A673 (cell line): ENCODE measurements around the gene NKD1. TPM values are rescaled to one million over a fixed set of nuclear protein-coding genes. Genes with fewer than 3 reads are reported as not detected.

Source experiments
- BruUV-seq: library from RNA; stranded (reverse); fragments of 400-500 nt; replicated peaks from 2 replicates; lab custom pipeline; 2021; lab: Mats Ljungman, UMichigan
- CTCF ChIA-PET: fragments of 300-600 bp; sonication (Branson Sonifier 250); formaldehyde crosslinking; loops from one replicate; lab custom pipeline; 2022; ENCODE audit warnings: antibody characterized with exemption; lab: Charles Lee
- POLR2A ChIA-PET: fragments of 300-600 bp; sonication (Branson Sonifier 250); formaldehyde crosslinking; loops from one replicate; lab custom pipeline; 2022; ENCODE audit warnings: antibody characterized with exemption; ENCODE audit not compliant: low non-redundant PET; lab: Charles Lee
- DNase-seq: peaks from one replicate; pipeline ENCODE4 v3.0.0-alpha.2; 2015; ENCODE audit warnings: low spot score
- H3K27ac ChIP-seq: fragments of 200-600 bp; sonication (generic); 2 replicates; pipeline ENCODE4 v1.5.1; 2016; ENCODE audit warnings: mixed run types, low read depth, mild to moderate bottlenecking, mixed read lengths, antibody characterized with exemption, low read length; ENCODE audit not compliant: poor library complexity, severe bottlenecking
- H3K27me3 ChIP-seq: fragments of 200-600 bp; sonication (generic); replicated peaks from 2 replicates; pipeline ENCODE4 v1.6.1; 2017; ENCODE audit warnings: mixed run types, low read depth, mild to moderate bottlenecking, mixed read lengths, antibody characterized with exemption, low read length; ENCODE audit not compliant: insufficient read depth, poor library complexity
- H3K36me3 ChIP-seq: fragments of 200-600 bp; sonication (generic); 2 replicates; pipeline ENCODE4 v1.6.1; 2016; ENCODE audit warnings: mixed run types, mild to moderate bottlenecking, mixed read lengths, antibody characterized with exemption, low read length; ENCODE audit not compliant: insufficient read depth, poor library complexity, severe bottlenecking
- H3K4me1 ChIP-seq: fragments of 200-600 bp; sonication (generic); 2 replicates; pipeline ENCODE4 v1.6.1; 2017; ENCODE audit warnings: mixed run types, mild to moderate bottlenecking, mixed read lengths, antibody characterized with exemption, low read length; ENCODE audit not compliant: insufficient read depth, poor library complexity, severe bottlenecking
- H3K4me3 ChIP-seq: fragments of 200-600 bp; sonication (generic); 2 replicates; pipeline ENCODE4 v1.5.1; 2016; ENCODE audit warnings: low read depth, mixed run types, mild to moderate bottlenecking, mixed read lengths, low read length; ENCODE audit not compliant: poor library complexity, severe bottlenecking
- H3K9me3 ChIP-seq: fragments of 200-600 bp; sonication (generic); 2 replicates; pipeline ENCODE4 v1.6.1; 2016; ENCODE audit warnings: mixed run types, low read depth, mild to moderate bottlenecking, mixed read lengths, antibody characterized with exemption, low read length; ENCODE audit not compliant: poor library complexity, severe bottlenecking
- EZH2 ChIP-seq: fragments of 200-600 bp; sonication (generic); IDR thresholded peaks from 2 replicates; pipeline ENCODE4 v1.6.1; 2017; ENCODE audit warnings: borderline replicate concordance, low read depth, mild to moderate bottlenecking, mixed read lengths, antibody characterized with exemption, low read length; ENCODE audit not compliant: poor library complexity, severe bottlenecking
- intact Hi-C: fragments of 100-400 bp; cut with micrococcal nuclease; formaldehyde crosslinking; loops from one replicate; pipeline ENCODE4 v1.10.0; 2022; ENCODE audit not compliant: unreplicated experiment
- total RNA-seq: library from RNA; stranded (reverse); gene quantifications from 2 replicates; pipeline ENCODE4 v1.2.3, GENCODE V29; 2021
- TF ChIP-seq, protein P1 (sequence below): fragments of 300-800, 200-600 bp; sonication (generic); conservative IDR thresholded peaks from 2 replicates; pipeline ENCODE4 v1.5.1; 2017; ENCODE audit warnings: low read depth, mild to moderate bottlenecking, antibody characterized with exemption, low read length, moderate library complexity, mixed read lengths

NKD1 gene
- total RNA-seq, 1 experiment from 2014 or later, result 1.1 TPM

DNA sequence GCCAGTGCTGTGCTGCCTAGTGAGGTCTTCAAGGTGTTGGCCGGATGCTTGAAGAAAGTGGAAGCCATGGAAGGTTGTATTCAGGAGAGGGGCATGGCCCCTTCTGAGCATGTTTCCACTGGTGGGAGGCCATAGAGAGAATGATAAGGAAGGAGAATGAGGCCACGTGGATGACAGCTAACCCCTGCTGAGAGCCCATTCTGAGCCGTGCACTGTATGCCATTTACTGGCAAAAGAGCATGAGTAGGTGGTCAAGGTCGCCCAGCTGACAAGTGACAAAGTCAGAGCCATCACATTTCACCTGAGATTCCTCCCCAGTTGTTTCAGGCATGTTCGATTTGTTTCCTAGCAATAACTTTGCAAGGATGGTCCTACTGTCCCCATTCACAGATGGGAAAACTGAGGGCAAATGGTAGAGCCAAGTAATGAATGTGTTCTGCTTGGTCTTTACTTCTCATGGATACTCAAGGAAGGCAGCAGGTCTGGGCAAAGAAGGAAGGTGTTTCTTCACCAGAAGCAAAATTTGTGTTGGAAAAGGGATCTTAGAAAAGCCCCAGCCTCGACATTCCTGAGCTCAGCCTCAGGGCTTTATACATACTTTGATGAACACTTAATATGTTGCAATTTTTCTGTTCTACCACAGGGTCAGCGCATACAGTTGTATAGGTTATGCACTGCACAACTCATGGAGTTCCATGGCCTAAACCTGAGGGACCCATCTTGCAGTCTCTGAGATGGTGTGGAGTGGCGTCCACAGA is 10.5 kb upstream of the NKD1 start:
- Histone ChIP-seq H3K27me3 (no peaks in the 10 kb centered on the region), H3K27ac (no peak overlapping the region), H3K9me3 (no peaks in the 10 kb centered on the region), H3K36me3 (no peaks in the 10 kb centered on the region), H3K4me3 (no peak overlapping the region), H3K4me1 (no peaks in the 10 kb centered on the region)
- POLR2A ChIA-PET, result no interaction called here
- CTCF ChIA-PET, result no interaction called here
- DNase-seq, result no peak
- no TSS peak for BruUV-seq
- no peak for TF ChIP-seq EZH2
- TF ChIP-seq, protein P1, sequence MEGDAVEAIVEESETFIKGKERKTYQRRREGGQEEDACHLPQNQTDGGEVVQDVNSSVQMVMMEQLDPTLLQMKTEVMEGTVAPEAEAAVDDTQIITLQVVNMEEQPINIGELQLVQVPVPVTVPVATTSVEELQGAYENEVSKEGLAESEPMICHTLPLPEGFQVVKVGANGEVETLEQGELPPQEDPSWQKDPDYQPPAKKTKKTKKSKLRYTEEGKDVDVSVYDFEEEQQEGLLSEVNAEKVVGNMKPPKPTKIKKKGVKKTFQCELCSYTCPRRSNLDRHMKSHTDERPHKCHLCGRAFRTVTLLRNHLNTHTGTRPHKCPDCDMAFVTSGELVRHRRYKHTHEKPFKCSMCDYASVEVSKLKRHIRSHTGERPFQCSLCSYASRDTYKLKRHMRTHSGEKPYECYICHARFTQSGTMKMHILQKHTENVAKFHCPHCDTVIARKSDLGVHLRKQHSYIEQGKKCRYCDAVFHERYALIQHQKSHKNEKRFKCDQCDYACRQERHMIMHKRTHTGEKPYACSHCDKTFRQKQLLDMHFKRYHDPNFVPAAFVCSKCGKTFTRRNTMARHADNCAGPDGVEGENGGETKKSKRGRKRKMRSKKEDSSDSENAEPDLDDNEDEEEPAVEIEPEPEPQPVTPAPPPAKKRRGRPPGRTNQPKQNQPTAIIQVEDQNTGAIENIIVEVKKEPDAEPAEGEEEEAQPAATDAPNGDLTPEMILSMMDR, result no peak
- intact Hi-C loops, result no loop called here

DNA sequence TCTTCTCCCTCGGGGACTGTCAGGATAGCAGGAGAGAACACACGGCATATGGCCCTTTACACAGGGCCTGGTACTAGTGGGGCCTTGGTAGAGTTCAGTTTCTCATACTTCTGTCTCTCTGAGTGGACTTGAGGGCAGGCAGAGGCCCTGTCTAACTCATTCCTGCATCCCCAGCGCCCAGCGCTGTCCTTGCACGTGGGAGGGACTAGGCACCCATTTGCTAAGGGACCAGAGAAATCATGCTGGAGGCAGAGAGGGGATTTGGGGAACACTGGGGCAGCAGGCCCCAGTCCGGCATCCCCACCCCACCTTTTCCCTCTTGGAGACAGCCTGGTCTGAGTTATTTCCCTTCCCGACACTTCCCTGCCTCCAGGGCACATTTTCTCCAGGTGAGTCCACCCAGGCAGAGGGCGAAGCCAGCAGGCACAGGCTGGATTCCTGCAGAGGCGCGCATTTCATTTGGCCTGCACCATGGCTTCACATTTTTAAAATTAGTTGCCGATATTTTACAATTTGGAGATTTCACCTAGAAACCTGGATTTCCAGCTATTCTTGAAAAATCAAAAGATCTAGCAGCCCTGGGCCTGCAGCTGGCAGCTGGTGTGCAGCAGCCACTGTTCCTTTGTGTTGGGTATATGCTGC is 9.7 kb upstream of the NKD1 start:
- Histone ChIP-seq H3K4me1 (no peaks in the 10 kb centered on the region), H3K36me3 (no peaks in the 10 kb centered on the region), H3K27me3 (no peaks in the 10 kb centered on the region), H3K27ac (no peak overlapping the region), H3K9me3 (no peaks in the 10 kb centered on the region), H3K4me3 (no peak overlapping the region)
- ChIA-PET POLR2A (no interaction called here), CTCF (no interaction called here)
- no peak for TF ChIP-seq EZH2
- TF ChIP-seq, protein P1, result no peak
- DNase-seq, result no peak
- no TSS peak for BruUV-seq
- intact Hi-C loops, result no loop called here

DNA sequence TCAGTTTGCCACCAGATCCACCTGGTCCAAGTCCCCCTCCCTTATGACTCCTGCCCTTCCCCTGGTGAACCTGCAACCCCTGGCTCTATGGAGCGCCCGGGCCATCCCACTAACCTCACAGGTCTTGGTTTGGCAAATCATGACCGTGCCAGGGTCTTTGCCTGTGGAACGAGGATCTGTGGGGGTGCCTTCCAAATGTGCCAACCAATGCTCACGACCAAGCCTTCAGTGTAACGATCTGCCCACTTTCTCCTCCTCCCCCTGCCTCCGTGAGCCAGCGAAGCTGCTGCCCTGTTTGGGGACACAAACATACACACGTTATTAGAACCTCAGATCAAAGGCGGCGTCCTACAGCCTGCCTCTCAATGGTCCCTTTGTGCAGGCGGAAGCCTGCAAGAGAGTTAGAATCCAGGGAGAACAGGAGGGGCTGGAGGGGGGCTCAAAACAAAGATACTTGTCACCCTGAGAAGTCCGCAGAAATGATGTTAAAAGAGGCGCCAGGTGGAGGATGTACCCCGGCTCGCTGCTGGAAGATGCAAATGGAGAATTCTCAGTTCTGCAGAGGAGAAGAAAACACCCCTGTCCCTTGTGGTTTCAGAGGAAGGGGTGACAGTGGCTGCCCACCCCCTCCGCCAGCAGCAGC is 9.0 kb upstream of the NKD1 start:
- no peak overlapping the region for H3K27ac ChIP-seq
- no peaks in the 10 kb centered on the region for H3K9me3 ChIP-seq
- no peaks in the 10 kb centered on the region for H3K4me1 ChIP-seq
- intact Hi-C loops, result no loop called here
- no TSS peak for BruUV-seq
- TF ChIP-seq, protein P1, result no peak
- TF ChIP-seq EZH2, result no peak
- POLR2A ChIA-PET, result no interaction called here
- H3K4me3 ChIP-seq, result no peak overlapping the region
- no peaks in the 10 kb centered on the region for H3K27me3 ChIP-seq
- DNase-seq, result no peak
- CTCF ChIA-PET, result no interaction called here
- H3K36me3 ChIP-seq, result no peaks in the 10 kb centered on the region
